AG04450 (cell line): ENCODE data around the gene MSMO1. TPM values are rescaled to one million over a fixed set of nuclear protein-coding genes. Genes with fewer than 3 reads are reported as not detected.

Source experiments
- CTCF ChIA-PET: fragments of 300-600, 350-600 bp; formaldehyde crosslinking; extraction: SDS; loops from one replicate; lab custom pipeline; 2022; ENCODE audit warnings: antibody characterized with exemption, inconsistent platforms; lab: Charles Lee
- POLR2A ChIA-PET: fragments of 350-600 bp; formaldehyde crosslinking; extraction: SDS; loops from one replicate; lab custom pipeline; 2021; ENCODE audit warnings: antibody characterized with exemption, inconsistent platforms; lab: Yijun Ruan, JAX
- DNase-seq: peaks from one replicate; pipeline ENCODE4 v3.0.0-alpha.2; 2011; ENCODE audit warnings: low read depth, low spot score
- H3K27ac ChIP-seq: one replicate; pipeline ENCODE4 v1.5.1; 2012; ENCODE audit warnings: low read depth, low read length, control low read depth
- H3K27me3 ChIP-seq: one replicate; pipeline ENCODE4 v1.6.0; 2012; ENCODE audit warnings: low read length; ENCODE audit not compliant: control insufficient read depth, insufficient read depth
- H3K4me3 ChIP-seq: 2 replicates; pipeline ENCODE4 v1.5.1; 2011; ENCODE audit warnings: mild to moderate bottlenecking, low read depth, low read length, control low read depth
- H3K9me3 ChIP-seq: 2 replicates; pipeline ENCODE4 v1.5.1; 2012; ENCODE audit warnings: low read length; ENCODE audit not compliant: control insufficient read depth, insufficient read depth
- CTCF ChIP-seq: IDR thresholded peaks from 2 replicates; pipeline ENCODE4 v1.5.1; 2011; ENCODE audit warnings: low read depth, low read length, control low read depth, inconsistent platforms
- polyA plus RNA-seq: library from polyadenylated mRNA; depleted of rRNA; stranded (reverse); fragments of >200 nt; gene quantifications from 2 replicates; pipeline ENCODE4 v1.2.3, GENCODE V29; 2011

Gene MSMO1
- polyA plus RNA-seq, 1 experiment, result 53.0 TPM

GRCh38 chr4:165294907-165295306 lies 32.6 kb upstream of the MSMO1 start:
- no peak for DNase-seq
- POLR2A ChIA-PET, result no interaction called here
- Histone ChIP-seq H3K27me3 (no peaks in the 10 kb centered on the region), H3K4me3 (no peak overlapping the region), H3K27ac (no peak overlapping the region), H3K9me3 (no peaks in the 10 kb centered on the region)
- TF ChIP-seq CTCF, result no peak
- CTCF ChIA-PET, result no interaction called here

GRCh38 chr4:165297626-165298025 lies 29.8 kb upstream of the MSMO1 start:
- Histone ChIP-seq H3K9me3 (no peaks in the 10 kb centered on the region), H3K27me3 (no peaks in the 10 kb centered on the region), H3K4me3 (no peak overlapping the region), H3K27ac (no peak overlapping the region)
- DNase-seq, result no peak
- no peak for TF ChIP-seq CTCF
- POLR2A ChIA-PET, result no interaction called here
- CTCF ChIA-PET, result interaction anchor here (0.5 to 1.2 kb wide), 2 partner anchors 30 to 265 kb away, joined by 3 to 5 read pairs; partner anchors contain the start of gene MSMO1

- Histone ChIP-seq H3K27me3 (no peaks in the 10 kb centered on the region), H3K27ac (no peak overlapping the region), H3K4me3 (no peak overlapping the region), H3K9me3 (no peaks in the 10 kb centered on the region)
- ChIA-PET POLR2A (no interaction called here), CTCF (interaction anchor here (0.7 kb wide), 1 partner anchor 202 kb away, joined by 3 read pairs; no protein-coding TSS in a partner anchor)
- DNase-seq, result no peak
- TF ChIP-seq CTCF, result no peak
These were observed 27.9 kb upstream of the MSMO1 start for GRCh38 chr4:165299399-165300060.

- Histone ChIP-seq H3K4me3 (peak overlapping the region; percentile 42), H3K27ac (no peak overlapping the region), H3K27me3 (no peaks in the 10 kb centered on the region), H3K9me3 (no peaks in the 10 kb centered on the region)
- ChIA-PET CTCF (no interaction called here), POLR2A (interaction anchor here (1.0 kb wide), 1 partner anchor 26 kb away, joined by 3 read pairs; the partner anchor contains the start of gene MSMO1)
- no peak for TF ChIP-seq CTCF
- no peak for DNase-seq
These were observed 25.6 kb upstream of the MSMO1 start for GRCh38 chr4:165301833-165302232.

- no peak for TF ChIP-seq CTCF
- CTCF ChIA-PET, result no interaction called here
- POLR2A ChIA-PET, result no interaction called here
These were observed 24.8 kb upstream of the MSMO1 start for GRCh38 chr4:165302658-165303057.

More at GRCh38 chr4:165302658-165303057, 24.8 kb upstream of the MSMO1 start:
- H3K27ac ChIP-seq, result no peak overlapping the region
- no peak for DNase-seq
- H3K9me3 ChIP-seq, result no peaks in the 10 kb centered on the region
- H3K27me3 ChIP-seq, result no peaks in the 10 kb centered on the region
- H3K4me3 ChIP-seq, result no peak overlapping the region
